IMR-90 (cell line): Measurements from ENCODE around the gene GNG11. TPM values are rescaled to one million over a fixed set of nuclear protein-coding genes. Genes with fewer than 3 reads are reported as not detected.

ENCODE experiments used
- ATAC-seq: fragments of 200-7000 bp; cut with Tn5 transposase; 2 replicates; pipeline ENCODE4 v1.9.1; 2020; ENCODE audit warnings: low read depth, mild to moderate bottlenecking, moderate library complexity
- BruUV-seq: library from RNA; stranded (reverse); fragments of 400-500 nt; replicated peaks from 2 replicates; lab custom pipeline; 2021; lab: Mats Ljungman, UMichigan
- CTCF ChIA-PET: fragments of 300-600 bp; formaldehyde crosslinking; extraction: SDS; loops from one replicate; lab custom pipeline; 2021; ENCODE audit warnings: antibody characterized with exemption; lab: Yijun Ruan, JAX
- POLR2A ChIA-PET: fragments of 300-600 bp; sonication (Branson Sonifier 250); formaldehyde crosslinking; loops from one replicate; lab custom pipeline; 2022; ENCODE audit warnings: antibody characterized with exemption; ENCODE audit not compliant: unreplicated experiment; lab: Charles Lee
- DNase-seq: peaks from one replicate; pipeline ENCODE4 v3.0.0; 2013
- H2AFZ ChIP-seq: replicated peaks from 2 replicates; pipeline ENCODE3; 2013; ENCODE audit warnings: low read length, mild to moderate bottlenecking; ENCODE audit not compliant: poor library complexity
- H2AK5ac ChIP-seq: 2 replicates; pipeline ENCODE4 v1.6.1; 2013; ENCODE audit warnings: low read depth, low read length, inconsistent platforms
- H2AK9ac ChIP-seq: replicated peaks from 2 replicates; pipeline ENCODE3; 2013; ENCODE audit warnings: mild to moderate bottlenecking, low read depth, low read length, moderate library complexity; ENCODE audit not compliant: poor library complexity
- H2BK120ac ChIP-seq: 2 replicates; pipeline ENCODE4 v1.6.1; 2013; ENCODE audit warnings: low read depth, low read length, inconsistent platforms
- H2BK15ac ChIP-seq: 3 replicates; pipeline ENCODE4 v1.6.1; 2013; ENCODE audit warnings: low read depth, low read length, inconsistent platforms
- H2BK20ac ChIP-seq: 2 replicates; pipeline ENCODE4 v1.6.1; 2013; ENCODE audit warnings: low read depth, mild to moderate bottlenecking, inconsistent platforms, low read length, moderate library complexity
- H2BK5ac ChIP-seq: 2 replicates; pipeline ENCODE4 v1.6.1; 2013; ENCODE audit warnings: mild to moderate bottlenecking, low read depth, low read length, inconsistent platforms; ENCODE audit not compliant: poor library complexity, severe bottlenecking
- H3K14ac ChIP-seq: replicated peaks from 2 replicates; pipeline ENCODE4 v1.6.1; 2013; ENCODE audit warnings: low read depth, low read length, inconsistent platforms
- H3K18ac ChIP-seq: 2 replicates; pipeline ENCODE4 v1.6.1; 2013; ENCODE audit warnings: low read depth, low read length, control low read depth
- H3K23ac ChIP-seq: 2 replicates; pipeline ENCODE4 v1.6.1; 2013; ENCODE audit warnings: low read depth, low read length, inconsistent platforms
- H3K27ac ChIP-seq: 2 replicates; pipeline ENCODE4 v1.5.1; 2013; ENCODE audit warnings: mild to moderate bottlenecking, control low read depth, low read length; ENCODE audit not compliant: insufficient read depth
- H3K27me3 ChIP-seq: 2 replicates; pipeline ENCODE4 v1.6.1; 2013; ENCODE audit warnings: low read length; ENCODE audit not compliant: control insufficient read depth, insufficient read depth
- H3K36me3 ChIP-seq: 2 replicates; pipeline ENCODE4 v1.6.1; 2013; ENCODE audit warnings: low read length, mixed read lengths; ENCODE audit not compliant: control insufficient read depth, insufficient read depth
- H3K4ac ChIP-seq: 2 replicates; pipeline ENCODE4 v1.6.1; 2013; ENCODE audit warnings: low read depth, low read length, inconsistent platforms
- H3K4me1 ChIP-seq: 2 replicates; pipeline ENCODE4 v1.6.1; 2013; ENCODE audit warnings: low read length, mixed read lengths; ENCODE audit not compliant: control insufficient read depth, insufficient read depth
- H3K4me2 ChIP-seq: 2 replicates; pipeline ENCODE4 v1.6.1; 2013; ENCODE audit warnings: low read depth, mild to moderate bottlenecking, control low read depth, low read length, moderate library complexity
- H3K4me3 ChIP-seq: 2 replicates; pipeline ENCODE4 v1.5.1; 2013; ENCODE audit warnings: low read depth, mild to moderate bottlenecking, control low read depth, low read length, moderate library complexity; ENCODE audit not compliant: insufficient read depth
- H3K56ac ChIP-seq: 2 replicates; pipeline ENCODE4 v1.6.1; 2013; ENCODE audit warnings: low read length, inconsistent platforms; ENCODE audit not compliant: insufficient read depth; ENCODE audit errors: extremely low read depth
- H3K79me1 ChIP-seq, 2 experiments: 2 replicates each; pipeline ENCODE4 v1.6.1; 2013; ENCODE audit warnings: low read length in 2 of 2, inconsistent platforms in 1 of 2, low read depth in 1 of 2
- H3K9ac ChIP-seq: 2 replicates; pipeline ENCODE4 v1.6.1; 2013; ENCODE audit warnings: low read depth, low read length, control low read depth
- H3K9me1 ChIP-seq: 2 replicates; pipeline ENCODE4 v1.6.1; 2013; ENCODE audit warnings: low read length, inconsistent platforms; ENCODE audit not compliant: insufficient read depth
- H3K9me3 ChIP-seq: 2 replicates; pipeline ENCODE4 v1.6.1; 2013; ENCODE audit warnings: low read length; ENCODE audit not compliant: control insufficient read depth, insufficient read depth
- H4K20me1 ChIP-seq: 2 replicates; pipeline ENCODE4 v1.6.1; 2013; ENCODE audit warnings: low read length, inconsistent platforms; ENCODE audit not compliant: insufficient read depth
- H4K5ac ChIP-seq: 2 replicates; pipeline ENCODE4 v1.6.1; 2013; ENCODE audit warnings: mild to moderate bottlenecking, low read depth, low read length, control low read depth
- H4K8ac ChIP-seq, 2 experiments: 2 replicates each; pipeline ENCODE4 v1.6.1; 2013; ENCODE audit warnings: low read depth in 2 of 2, low read length in 2 of 2, control low read depth in 1 of 2, inconsistent platforms in 1 of 2
- H4K91ac ChIP-seq: 2 replicates; pipeline ENCODE4 v1.6.1; 2013; ENCODE audit warnings: low read depth, low read length, inconsistent platforms; ENCODE audit not compliant: insufficient read depth
- MAFK ChIP-seq: IDR thresholded peaks from 2 replicates; pipeline ENCODE4 v1.6.1; 2012; ENCODE audit warnings: low read depth, low read length, improper control_type of control experiment
- RAD21 ChIP-seq: IDR thresholded peaks from 2 replicates; pipeline ENCODE4 v1.6.1; 2012; ENCODE audit warnings: low read length, improper control_type of control experiment
- WGBS, 2 experiments: methylation state at CpG; one replicate each; pipeline versions ENCODE4 v1.1.5 to v1.1.7; 2013; ENCODE audit warnings: missing lambda C conversion rate in 2 of 2; ENCODE audit not compliant: insufficient read length in 1 of 2; ENCODE audit errors: extremely low coverage in 2 of 2; 5-methylcytosine and 5-hydroxymethylcytosine counted together
- dilution Hi-C: fragments of 300-500 bp; cut with HindIII; formaldehyde crosslinking; loops from one replicate; pipeline ENCODE4 v1.14.3; 2018; ENCODE audit warnings: low sequenced_read_pairs; ENCODE audit not compliant: unreplicated experiment
- in situ Hi-C: fragments of 300-500 bp; cut with MboI; formaldehyde crosslinking; loops from 3 replicates; pipeline ENCODE4 v1.14.3; 2019; ENCODE audit warnings: low sequenced_read_pairs, inconsistent platforms, mixed read lengths
- intact Hi-C: fragments of 100-400 bp; cut with micrococcal nuclease; formaldehyde crosslinking; loops from 2 replicates; pipeline ENCODE4 v1.10.0; 2022
- polyA plus RNA-seq, 3 experiments: library from polyadenylated mRNA; depleted of rRNA; stranded (reverse); fragments of >200 nt; gene quantifications; 2 replicates each; pipeline ENCODE4 v1.2.3, GENCODE V29; 2012; ENCODE audit warnings: low replicate concordance in 1 of 3
- total RNA-seq: library from RNA; depleted of rRNA; stranded (reverse); fragments of >200 nt; gene quantifications from 2 replicates; pipeline ENCODE4 v1.2.3, GENCODE V29; 2012

GNG11 gene
- total and polyA plus RNA-seq, 2 of the 4 experiments (the other 2 are of a cell fraction) = 6.1 to 10.5 TPM

- H2AK5ac ChIP-seq = no peak overlapping the region
- no peaks in the 10 kb centered on the region for H4K20me1 ChIP-seq
- no peak overlapping the region for H3K23ac ChIP-seq
- H2BK5ac ChIP-seq = no peak overlapping the region
- no peak for TF ChIP-seq MAFK
- no peak for TF ChIP-seq RAD21
- no peak overlapping the region for H2AK9ac ChIP-seq
- ATAC-seq (no peak), DNase-seq (no peak)
- no peak overlapping the region for H2BK120ac ChIP-seq
- no peak overlapping the region for H2AFZ ChIP-seq
- no peak overlapping the region for H4K91ac ChIP-seq
- CTCF ChIA-PET = no interaction called here
- dilution Hi-C loops (no loop called here), intact Hi-C loops (no loop called here), in situ Hi-C loops (no loop called here)
- no peaks in the 10 kb centered on the region for H3K79me1 ChIP-seq
- H3K4me2 ChIP-seq = no peak overlapping the region
- H3K14ac ChIP-seq = no peak overlapping the region
- no peak overlapping the region for H3K27ac ChIP-seq
- H3K4me1 ChIP-seq = peaks cover 4% of the 10 kb centered on the region
- H4K8ac ChIP-seq = no peak overlapping the region
- H3K4ac ChIP-seq = no peak overlapping the region
- H3K18ac ChIP-seq = no peak overlapping the region
- peaks cover 4% of the 10 kb centered on the region; the same call in 1 of the 2 replicates for H3K9me1 ChIP-seq
- no peaks in the 10 kb centered on the region for H3K36me3 ChIP-seq
- no peak overlapping the region for H3K56ac ChIP-seq
- no peaks in the 10 kb centered on the region for H3K27me3 ChIP-seq
- no peak overlapping the region for H2BK20ac ChIP-seq
- no peak overlapping the region for H4K5ac ChIP-seq
- H3K9ac ChIP-seq = no peak overlapping the region
- no peak overlapping the region for H3K4me3 ChIP-seq
- no peak overlapping the region for H2BK15ac ChIP-seq
- no peaks in the 10 kb centered on the region for H3K9me3 ChIP-seq
- BruUV-seq = no TSS peak
- POLR2A ChIA-PET = no interaction called here
- WGBS, 2 experiments = 90% methylated on average over 2 of the region's 2 CpGs; no CpG with 5 or more reads in 1 of the 2 experiments
Measured at GRCh38 chr7:93955304-93955703, 33.8 kb downstream of the GNG11 start.
